ENCODE data around the gene SEL1L3.

The SEL1L3 gene

GRCh38 chr4:25821267-25821666, 41.5 kb downstream of the SEL1L3 start:
- in situ Hi-C loops (cut with MboI; ENCODE audit: low sequenced_read_pairs), result no loop called here

GRCh38 chr4:25818876-25819275, 43.9 kb downstream of the SEL1L3 start:
- in situ Hi-C loops (cut with MboI; ENCODE audit: low sequenced_read_pairs), result no loop called here

DNA sequence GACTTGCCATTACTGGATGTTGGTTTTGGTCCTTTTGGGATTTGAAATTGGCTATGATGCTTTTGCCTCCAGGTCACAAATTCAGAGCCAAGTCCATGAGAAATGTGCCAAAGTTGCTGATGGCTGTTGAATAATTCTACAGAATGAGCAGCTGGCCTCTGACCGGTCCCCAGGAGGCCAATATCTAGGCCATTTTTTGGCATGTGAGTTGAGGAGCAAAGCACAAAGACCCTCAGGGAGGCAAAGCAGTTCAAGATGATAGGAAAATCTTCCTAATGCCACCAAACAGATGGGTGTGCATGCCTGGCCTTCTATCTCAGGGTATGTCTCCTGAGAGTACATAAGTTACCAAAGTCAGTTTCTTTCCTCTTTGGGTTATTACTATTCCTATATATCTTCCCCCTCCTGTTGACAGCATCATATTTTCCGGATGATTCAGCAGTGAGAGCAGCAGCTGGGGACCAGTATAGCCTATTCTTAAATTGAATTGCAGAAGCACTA, 44.4 kb downstream of the SEL1L3 start:
- in situ Hi-C loops (cut with MboI; ENCODE audit: low sequenced_read_pairs), result no loop called here

GRCh38 chr4:25817059-25817681, 45.6 kb downstream of the SEL1L3 start:
- in situ Hi-C loops (cut with MboI; ENCODE audit: low sequenced_read_pairs), result no loop called here

- in situ Hi-C loops (cut with MboI; ENCODE audit: low sequenced_read_pairs), result no loop called here
These were observed 46.2 kb downstream of the SEL1L3 start for GRCh38 chr4:25816591-25817058.

DNA sequence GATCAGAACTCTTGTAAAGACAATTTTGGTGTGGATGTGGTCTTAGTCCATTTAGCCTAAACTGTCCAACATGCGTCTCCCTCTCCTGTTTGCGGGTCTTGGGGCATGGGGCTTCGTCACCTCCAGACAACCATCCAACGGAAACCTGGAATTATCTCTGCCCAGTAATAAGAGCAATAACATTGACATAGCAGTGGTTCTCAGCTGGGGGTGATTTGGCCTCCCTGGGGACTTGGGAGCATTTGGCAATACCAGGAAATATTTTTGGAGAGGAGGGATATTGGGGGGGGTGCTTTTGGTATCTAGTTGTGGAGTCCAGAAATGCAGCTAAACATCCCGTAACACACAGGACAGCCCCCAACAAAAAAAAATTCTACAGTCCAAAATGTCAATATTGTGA, 47.2 kb downstream of the SEL1L3 start:
- in situ Hi-C loops (cut with MboI; ENCODE audit: low sequenced_read_pairs), result no loop called here

- in situ Hi-C loops (cut with MboI; ENCODE audit: low sequenced_read_pairs), result no loop called here
These were observed 48.3 kb downstream of the SEL1L3 start for GRCh38 chr4:25814301-25815136.

DNA sequence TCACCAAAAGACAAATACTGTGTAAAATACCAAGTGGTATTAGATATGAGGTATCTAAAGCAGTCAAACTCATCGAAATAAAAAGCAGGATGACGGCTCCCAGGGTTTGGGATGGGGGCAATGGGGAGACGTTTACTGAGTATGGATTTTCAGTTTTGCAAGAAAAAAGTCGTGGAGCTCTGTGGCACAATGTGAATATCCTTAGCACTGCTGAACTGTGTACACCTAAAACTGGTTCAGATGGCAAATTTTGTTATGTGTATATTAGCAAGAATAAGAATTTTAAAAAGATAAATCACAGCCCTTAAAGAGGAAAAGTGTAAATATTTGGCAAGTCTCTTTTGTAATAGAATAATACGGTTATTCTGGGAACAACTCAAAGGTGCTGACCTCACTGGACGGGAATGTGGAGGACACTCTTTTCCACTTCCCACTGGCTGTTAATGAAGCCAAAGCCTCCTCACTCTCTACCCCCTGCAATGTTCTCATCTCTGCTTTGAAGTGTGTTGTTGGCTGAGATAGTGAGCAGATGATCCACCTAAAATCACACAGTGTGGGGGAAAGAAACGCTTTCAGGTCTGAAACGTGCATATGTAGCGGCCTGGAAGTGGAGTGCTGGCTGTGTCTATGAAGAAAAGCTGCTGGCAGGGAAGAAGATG, 49.2 kb downstream of the SEL1L3 start:
- in situ Hi-C loops (cut with MboI; ENCODE audit: low sequenced_read_pairs), result no loop called here

DNA sequence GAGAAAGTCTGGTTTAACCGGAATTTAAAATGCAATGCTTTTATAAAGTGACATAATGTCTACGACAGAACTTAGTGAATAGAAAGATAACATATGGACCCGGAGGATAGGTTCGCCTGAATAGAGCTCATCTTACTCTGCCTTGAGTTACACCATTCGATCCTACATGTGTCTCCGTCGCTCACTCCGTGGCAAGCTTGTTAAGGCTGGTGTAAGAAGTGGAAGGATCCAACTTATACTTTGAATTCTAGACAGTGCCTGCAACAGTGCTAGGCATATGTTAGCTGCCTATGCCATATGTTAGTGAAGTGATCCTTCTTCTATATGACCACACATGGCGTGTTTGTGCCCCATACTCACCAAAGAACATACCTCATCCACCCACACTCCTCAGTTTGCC, 50.9 kb downstream of the SEL1L3 start:
- in situ Hi-C loops (cut with MboI; ENCODE audit: low sequenced_read_pairs), result no loop called here

DNA sequence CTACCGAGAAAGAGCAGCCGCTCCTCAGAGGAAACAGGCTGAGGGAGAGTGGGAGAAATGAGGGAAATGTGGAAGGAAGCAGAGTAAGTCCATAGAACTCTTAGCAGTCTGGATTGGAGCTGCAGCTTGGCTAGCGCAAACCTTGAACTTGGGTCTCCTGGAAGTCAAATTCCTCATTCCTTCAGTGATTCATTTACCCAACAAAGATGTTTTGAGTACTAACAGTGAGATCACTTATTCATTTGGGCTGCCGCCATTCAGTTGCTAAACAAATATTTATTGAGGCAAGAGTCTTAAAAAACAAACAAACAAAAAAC, 51.5 kb downstream of the SEL1L3 start:
- in situ Hi-C loops (cut with MboI; ENCODE audit: low sequenced_read_pairs), result no loop called here

GRCh38 chr4:25810461-25811373, 52.1 kb downstream of the SEL1L3 start:
- in situ Hi-C loops (cut with MboI; ENCODE audit: low sequenced_read_pairs), result no loop called here

DNA sequence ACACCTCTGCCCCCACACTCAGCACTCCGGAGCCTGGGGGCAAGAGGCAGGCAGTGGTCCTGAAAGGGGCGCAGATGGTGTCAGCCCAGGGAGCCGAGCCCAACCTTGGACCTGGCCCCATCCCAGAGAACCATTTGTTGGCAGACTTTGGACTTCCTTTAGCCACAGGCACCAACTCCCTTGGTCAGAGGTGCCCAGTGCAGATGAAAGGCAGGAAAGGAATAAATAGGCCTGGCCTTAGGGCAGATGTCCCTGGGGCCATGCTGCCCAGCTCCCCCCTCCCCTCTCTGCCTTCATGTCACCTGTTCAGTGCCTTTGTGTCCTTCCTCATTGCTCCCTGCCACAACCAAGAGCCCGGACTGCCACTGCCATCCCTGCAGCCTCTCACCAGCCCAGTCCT, 52.8 kb downstream of the SEL1L3 start:
- in situ Hi-C loops (cut with MboI; ENCODE audit: low sequenced_read_pairs), result no loop called here

GRCh38 chr4:25807102-25807728, 55.6 kb downstream of the SEL1L3 start:
- in situ Hi-C loops (cut with MboI; ENCODE audit: low sequenced_read_pairs), result no loop called here

DNA sequence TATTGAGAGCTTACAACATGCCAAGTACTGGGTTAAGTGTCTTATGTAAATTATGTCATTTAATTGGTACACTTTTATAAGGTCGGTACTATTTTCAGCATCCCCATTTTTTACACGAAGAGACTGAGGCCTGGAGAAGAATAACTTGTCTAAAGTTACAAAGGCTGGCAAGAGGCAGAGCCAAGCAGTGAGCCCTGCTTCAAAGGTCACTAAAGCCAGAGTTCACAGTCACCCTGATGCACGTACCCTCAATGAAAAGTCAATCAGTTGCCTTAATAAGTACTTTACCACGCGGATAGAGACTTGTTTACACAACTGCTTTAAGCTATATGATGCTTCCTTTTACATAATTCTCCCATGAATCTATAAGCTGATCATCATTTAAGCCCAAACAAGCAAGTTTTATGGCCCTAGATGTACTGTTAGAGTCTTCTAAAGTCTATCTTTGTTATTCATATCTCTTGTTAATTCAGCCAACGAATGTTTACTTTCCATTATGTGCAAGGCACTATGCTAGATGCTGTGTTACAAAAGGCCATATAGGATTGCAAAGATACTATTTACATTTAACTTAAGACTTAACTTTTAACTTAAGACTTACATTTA, 57.4 kb downstream of the SEL1L3 start:
- in situ Hi-C loops (cut with MboI; ENCODE audit: low sequenced_read_pairs), result no loop called here

GRCh38 chr4:25803720-25804225, 59.0 kb downstream of the SEL1L3 start:
- in situ Hi-C loops (cut with MboI; ENCODE audit: low sequenced_read_pairs), result no loop called here

DNA sequence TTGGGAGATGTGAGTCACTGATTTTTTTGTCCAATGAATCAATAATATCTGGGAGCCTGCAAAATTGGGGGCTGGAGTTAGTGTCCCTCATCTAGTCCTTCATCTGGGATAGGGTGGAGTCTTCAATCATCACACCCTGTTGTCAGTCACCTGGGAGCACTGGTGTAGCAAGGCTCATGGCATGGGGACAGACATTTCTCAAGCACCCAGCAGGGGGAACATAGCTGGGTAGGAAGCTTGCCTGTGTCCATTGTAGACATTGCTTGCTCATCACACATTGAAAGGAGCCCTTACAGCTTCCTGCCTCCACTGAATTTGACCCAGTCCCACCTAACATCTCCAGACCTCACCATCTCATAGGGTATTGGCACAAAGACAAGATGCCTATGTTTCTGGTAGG, 61.2 kb downstream of the SEL1L3 start:
- in situ Hi-C loops (cut with MboI; ENCODE audit: low sequenced_read_pairs), result no loop called here

GRCh38 chr4:25800245-25800644, 62.5 kb downstream of the SEL1L3 start:
- in situ Hi-C loops (cut with MboI; ENCODE audit: low sequenced_read_pairs), result no loop called here

GRCh38 chr4:25799522-25799921, 63.3 kb downstream of the SEL1L3 start:
- in situ Hi-C loops (cut with MboI; ENCODE audit: low sequenced_read_pairs), result no loop called here

- in situ Hi-C loops (cut with MboI; ENCODE audit: low sequenced_read_pairs), result no loop called here
These were observed 65.7 kb downstream of the SEL1L3 start for GRCh38 chr4:25797136-25797535.

Measured in HL-60/S4 (cell line).